OCI-LY1 (cell line): Measurements from ENCODE around the gene HDHD5.

ENCODE experiments used
- EZH2 ChIP-seq: fragments of 200-600 bp; sonication (generic), shearing (Covaris generic); IDR thresholded peaks from 2 replicates; pipeline ENCODE4 v1.8.0; 2017; ENCODE audit warnings: borderline replicate concordance, mixed run types, mild to moderate bottlenecking, antibody characterized with exemption, low read length, moderate library complexity, mixed read lengths
- TF ChIP-seq, protein P1 (sequence below): fragments of 200-600 bp; sonication (generic), shearing (Covaris generic); IDR thresholded peaks from 2 replicates; pipeline ENCODE4 v1.5.1; 2017; ENCODE audit warnings: mild to moderate bottlenecking, antibody characterized with exemption, low read length, moderate library complexity, mixed read lengths

DNA sequence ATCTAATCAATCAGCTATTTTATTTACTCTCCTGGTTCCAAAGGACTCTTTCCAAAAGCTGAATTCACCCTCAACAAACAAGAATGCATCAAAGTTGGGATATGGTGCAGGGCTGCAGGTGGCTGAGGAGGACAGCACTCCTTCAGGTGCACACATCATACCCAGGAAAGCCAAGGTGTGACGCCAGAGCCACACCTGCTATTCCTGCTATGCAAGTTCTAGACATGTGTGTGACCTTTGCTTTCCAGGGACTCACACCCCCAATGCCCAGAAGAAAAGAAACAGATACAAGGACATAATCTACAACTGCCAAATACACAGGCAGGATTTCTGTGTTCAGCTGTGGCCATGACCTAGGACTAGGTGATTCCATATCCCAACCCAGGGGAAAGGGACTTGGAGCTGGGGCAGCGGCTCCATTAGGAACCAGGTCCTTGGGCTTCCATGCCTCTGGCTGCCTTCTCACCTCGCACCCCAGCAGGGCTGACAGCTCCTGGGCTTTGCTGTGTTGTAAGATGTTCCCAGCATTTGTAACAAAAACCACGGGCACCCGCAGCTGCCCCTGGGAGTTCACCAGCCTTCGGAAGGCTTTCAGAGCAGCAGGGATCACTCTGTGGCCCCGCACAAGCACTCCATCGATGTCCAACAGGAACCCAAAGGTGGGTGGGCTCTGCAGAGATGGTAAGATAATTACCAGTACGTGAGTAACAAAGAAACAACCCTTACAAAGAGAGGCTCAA is 9.8 kb downstream of the HDHD5 start:
- TF ChIP-seq, protein P1, sequence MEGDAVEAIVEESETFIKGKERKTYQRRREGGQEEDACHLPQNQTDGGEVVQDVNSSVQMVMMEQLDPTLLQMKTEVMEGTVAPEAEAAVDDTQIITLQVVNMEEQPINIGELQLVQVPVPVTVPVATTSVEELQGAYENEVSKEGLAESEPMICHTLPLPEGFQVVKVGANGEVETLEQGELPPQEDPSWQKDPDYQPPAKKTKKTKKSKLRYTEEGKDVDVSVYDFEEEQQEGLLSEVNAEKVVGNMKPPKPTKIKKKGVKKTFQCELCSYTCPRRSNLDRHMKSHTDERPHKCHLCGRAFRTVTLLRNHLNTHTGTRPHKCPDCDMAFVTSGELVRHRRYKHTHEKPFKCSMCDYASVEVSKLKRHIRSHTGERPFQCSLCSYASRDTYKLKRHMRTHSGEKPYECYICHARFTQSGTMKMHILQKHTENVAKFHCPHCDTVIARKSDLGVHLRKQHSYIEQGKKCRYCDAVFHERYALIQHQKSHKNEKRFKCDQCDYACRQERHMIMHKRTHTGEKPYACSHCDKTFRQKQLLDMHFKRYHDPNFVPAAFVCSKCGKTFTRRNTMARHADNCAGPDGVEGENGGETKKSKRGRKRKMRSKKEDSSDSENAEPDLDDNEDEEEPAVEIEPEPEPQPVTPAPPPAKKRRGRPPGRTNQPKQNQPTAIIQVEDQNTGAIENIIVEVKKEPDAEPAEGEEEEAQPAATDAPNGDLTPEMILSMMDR = no peak
- no peak for TF ChIP-seq EZH2
